SU-DHL-6 (cell line): Measurements from ENCODE around the gene HERC4.

Experiments used
- EZH2phosphoT487 ChIP-seq: fragments of 200-600 bp; sonication (generic), shearing (Covaris generic); conservative IDR thresholded peaks from 2 replicates; pipeline ENCODE4 v1.6.1; 2018; ENCODE audit warnings: mild to moderate bottlenecking, antibody characterized with exemption, low read length, moderate library complexity, mixed read lengths
- TF ChIP-seq, protein P1 (sequence below): fragments of 200-600 bp; sonication (generic); IDR thresholded peaks from one replicate; pipeline ENCODE4 v1.5.1; 2017; ENCODE audit warnings: antibody characterized with exemption, mild to moderate bottlenecking, low read length, moderate library complexity; ENCODE audit not compliant: insufficient read depth, poor library complexity, severe bottlenecking

DNA sequence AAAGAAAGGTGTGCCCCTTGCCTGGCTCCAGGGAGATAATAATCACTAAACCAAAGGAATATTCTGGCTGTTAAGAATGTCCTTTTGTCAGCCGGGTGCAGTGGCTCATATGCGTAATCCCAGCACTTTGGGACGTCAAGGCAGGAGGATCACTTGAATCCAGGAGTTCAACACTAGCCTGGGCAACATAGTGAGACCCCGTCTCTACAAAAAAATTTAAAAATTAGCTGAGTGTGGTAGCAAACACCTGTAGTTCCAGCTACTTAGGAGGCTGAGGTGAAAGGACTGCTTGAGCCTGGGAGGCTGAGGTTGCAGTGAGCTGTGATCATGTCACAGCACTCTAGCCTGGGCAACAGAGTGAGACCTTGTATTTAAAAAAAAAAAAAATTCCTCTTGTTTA is 74.1 kb downstream of the HERC4 start:
- TF ChIP-seq, protein P1, sequence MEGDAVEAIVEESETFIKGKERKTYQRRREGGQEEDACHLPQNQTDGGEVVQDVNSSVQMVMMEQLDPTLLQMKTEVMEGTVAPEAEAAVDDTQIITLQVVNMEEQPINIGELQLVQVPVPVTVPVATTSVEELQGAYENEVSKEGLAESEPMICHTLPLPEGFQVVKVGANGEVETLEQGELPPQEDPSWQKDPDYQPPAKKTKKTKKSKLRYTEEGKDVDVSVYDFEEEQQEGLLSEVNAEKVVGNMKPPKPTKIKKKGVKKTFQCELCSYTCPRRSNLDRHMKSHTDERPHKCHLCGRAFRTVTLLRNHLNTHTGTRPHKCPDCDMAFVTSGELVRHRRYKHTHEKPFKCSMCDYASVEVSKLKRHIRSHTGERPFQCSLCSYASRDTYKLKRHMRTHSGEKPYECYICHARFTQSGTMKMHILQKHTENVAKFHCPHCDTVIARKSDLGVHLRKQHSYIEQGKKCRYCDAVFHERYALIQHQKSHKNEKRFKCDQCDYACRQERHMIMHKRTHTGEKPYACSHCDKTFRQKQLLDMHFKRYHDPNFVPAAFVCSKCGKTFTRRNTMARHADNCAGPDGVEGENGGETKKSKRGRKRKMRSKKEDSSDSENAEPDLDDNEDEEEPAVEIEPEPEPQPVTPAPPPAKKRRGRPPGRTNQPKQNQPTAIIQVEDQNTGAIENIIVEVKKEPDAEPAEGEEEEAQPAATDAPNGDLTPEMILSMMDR, result no peak
- TF ChIP-seq EZH2phosphoT487, result no peak
